SH-SY5Y (cell line): Measurements from ENCODE around the gene ADPRS.

ENCODE experiments used
- GATA2 ChIP-seq: IDR thresholded peaks from 2 replicates; pipeline ENCODE4 v1.6.1; 2011; ENCODE audit warnings: mild to moderate bottlenecking, low read depth, low read length
- GATA3 ChIP-seq: IDR thresholded peaks from 2 replicates; pipeline ENCODE4 v1.6.1; 2011; ENCODE audit warnings: low read depth, mild to moderate bottlenecking, low read length, moderate library complexity

GRCh38 chr1:36134031-36134430, 45.3 kb downstream of the ADPRS start:
- TF ChIP-seq GATA2 (no peak), GATA3 (no peak)
